Spinal cord (tissue), 10 donors: Measurements from ENCODE around the gene PHF20. TPM values are rescaled to one million over a fixed set of nuclear protein-coding genes. Genes with fewer than 3 reads are reported as not detected.
A peak's percentile ranks its signal among the peaks of the same experiment; 100 is the strongest.
"Not testable (repeated sequence)": the region's sequence is repeated elsewhere in the genome, so short reads cannot be mapped to it uniquely, and the experiment has no call there.

ENCODE experiments used
- DNase-seq, 6 donors: peaks; one replicate each; pipeline versions ENCODE4 v3.0.0 to v3.0.0-alpha.2; 2013 to 2015; ENCODE audit warnings: low spot score in 6 of 6, low read depth in 4 of 6
- H3K27ac ChIP-seq: one replicate; pipeline ENCODE4 v1.5.1; 2013; ENCODE audit warnings: low read depth, low read length, control low read depth
- H3K27me3 ChIP-seq: one replicate; pipeline ENCODE4 v1.6.1; 2013; ENCODE audit warnings: low read length; ENCODE audit not compliant: control insufficient read depth, insufficient read depth
- H3K36me3 ChIP-seq: one replicate; pipeline ENCODE4 v1.6.1; 2013; ENCODE audit warnings: low read length; ENCODE audit not compliant: control insufficient read depth, insufficient read depth
- H3K4me1 ChIP-seq: one replicate; pipeline ENCODE4 v1.6.1; 2013; ENCODE audit warnings: low read length; ENCODE audit not compliant: control insufficient read depth, insufficient read depth
- H3K4me3 ChIP-seq: one replicate; pipeline ENCODE4 v1.5.1; 2013; ENCODE audit warnings: low read depth, low read length, control low read depth
- H3K9me3 ChIP-seq: one replicate; pipeline ENCODE4 v1.6.1; 2013; ENCODE audit warnings: low read length; ENCODE audit not compliant: control insufficient read depth, insufficient read depth
- WGBS: methylation state at CpG from one replicate; pipeline ENCODE4 v1.1.5; 2013; ENCODE audit warnings: missing lambda C conversion rate; ENCODE audit not compliant: insufficient coverage; 5-methylcytosine and 5-hydroxymethylcytosine counted together
- polyA plus RNA-seq, 2 donors: library from polyadenylated mRNA; unstranded; fragments of 120-200 nt; gene quantifications; one replicate each; pipeline ENCODE4 v1.2.1, GENCODE V29; 2013; ENCODE audit not compliant: insufficient read length in 2 of 2
- total RNA-seq, 2 donors: library from RNA; depleted of rRNA in 1 of 2; stranded (reverse); fragments of 120-200 nt in 1 of 2; fragments of >200 nt in 1 of 2; gene quantifications; one replicate each; pipeline versions ENCODE4 v1.2.3 to v1.2.4, GENCODE V29; 2013 to 2014
- donor health status: healthy.

Gene PHF20
- total and polyA plus RNA-seq, 4 donors = 31.0 to 38.7 (median 33.4) TPM

- Histone ChIP-seq H3K27ac (no peak overlapping the region), H3K36me3 (no peaks in the 10 kb centered on the region), H3K4me3 (no peak overlapping the region), H3K9me3 (no peaks in the 10 kb centered on the region), H3K4me1 (no peaks in the 10 kb centered on the region), H3K27me3 (no peaks in the 10 kb centered on the region)
- WGBS = 33% methylated on average over 2 of the region's 4 CpGs
- no peak for DNase-seq
Measured at GRCh38 chr20:35757098-35757705, 14.6 kb upstream of the PHF20 start.

- WGBS = 91% methylated on average over 6 of the region's 11 CpGs
- H3K9me3 ChIP-seq, H3K36me3 ChIP-seq, H3K27ac ChIP-seq, H3K27me3 ChIP-seq, DNase-seq, H3K4me3 ChIP-seq, H3K4me1 ChIP-seq: not testable (repeated sequence)
Measured at GRCh38 chr20:35761548-35761947, 10.3 kb upstream of the PHF20 start.

GRCh38 chr20:35762461-35762860, 9.4 kb upstream of the PHF20 start:
- Histone ChIP-seq H3K27ac (no peak overlapping the region), H3K36me3 (no peaks in the 10 kb centered on the region), H3K9me3 (no peaks in the 10 kb centered on the region), H3K27me3 (no peaks in the 10 kb centered on the region), H3K4me3 (no peak overlapping the region), H3K4me1 (no peaks in the 10 kb centered on the region)
- 90% methylated on average over 2 of the region's 3 CpGs for WGBS
- DNase-seq = no peak

- 80% methylated on average over 2 of the region's 2 CpGs for WGBS
- not testable (repeated sequence) for H3K36me3 ChIP-seq, H3K9me3 ChIP-seq, DNase-seq, H3K27ac ChIP-seq, H3K27me3 ChIP-seq, H3K4me1 ChIP-seq, H3K4me3 ChIP-seq
Measured at GRCh38 chr20:35764936-35765335, 6.9 kb upstream of the PHF20 start.

GRCh38 chr20:35766843-35767242, 5.0 kb upstream of the PHF20 start:
- H3K36me3 ChIP-seq = no peaks in the 10 kb centered on the region
- no peak overlapping the region for H3K4me3 ChIP-seq
- 100% methylated on average over 3 of the region's 4 CpGs for WGBS
- H3K4me1 ChIP-seq = peaks cover 6% of the 10 kb centered on the region
- no peaks in the 10 kb centered on the region for H3K9me3 ChIP-seq
- no peak for DNase-seq
- no peak overlapping the region for H3K27ac ChIP-seq
- no peaks in the 10 kb centered on the region for H3K27me3 ChIP-seq

GRCh38 chr20:35767683-35768481, 3.9 kb upstream of the PHF20 start:
- Histone ChIP-seq H3K4me1 (peaks cover 6% of the 10 kb centered on the region), H3K27me3 (no peaks in the 10 kb centered on the region), H3K4me3 (no peak overlapping the region), H3K27ac (peak overlapping the region; percentile 79), H3K36me3 (no peaks in the 10 kb centered on the region), H3K9me3 (no peaks in the 10 kb centered on the region)
- WGBS = 85% methylated on average over 9 of the region's 12 CpGs
- peak in 1 of 6 donors; percentile 26 for DNase-seq

GRCh38 chr20:35768731-35769664, 2.8 kb upstream of the PHF20 start:
- WGBS = 20% methylated on average over 3 of the region's 5 CpGs
- peak overlapping the region; percentile 79 for H3K27ac ChIP-seq
- H3K4me1 ChIP-seq = peaks cover 6% of the 10 kb centered on the region
- no peak overlapping the region for H3K4me3 ChIP-seq
- H3K36me3 ChIP-seq = no peaks in the 10 kb centered on the region
- no peaks in the 10 kb centered on the region for H3K9me3 ChIP-seq
- DNase-seq = peak in 4 of 6 donors; percentile 39 to 86 (median 70)
- H3K27me3 ChIP-seq = no peaks in the 10 kb centered on the region

- peak overlapping the region; percentile 40 for H3K4me3 ChIP-seq
- H3K27me3 ChIP-seq = no peaks in the 10 kb centered on the region
- WGBS = 70% methylated on average over 9 of the region's 9 CpGs
- peaks cover 6% of the 10 kb centered on the region for H3K4me1 ChIP-seq
- H3K27ac ChIP-seq = peak overlapping the region; percentile 80
- no peaks in the 10 kb centered on the region for H3K9me3 ChIP-seq
- DNase-seq = no peak
- H3K36me3 ChIP-seq = no peaks in the 10 kb centered on the region
Measured at GRCh38 chr20:35771367-35771688, 487 bp upstream of the PHF20 start.

GRCh38 chr20:35772563-35773058, 796 bp downstream of the PHF20 start:
- Histone ChIP-seq H3K36me3 (no peaks in the 10 kb centered on the region), H3K4me3 (peak overlapping the region; percentile 84), H3K4me1 (peaks cover 6% of the 10 kb centered on the region), H3K27me3 (no peaks in the 10 kb centered on the region), H3K9me3 (no peaks in the 10 kb centered on the region), H3K27ac (peak overlapping the region; percentile 87)
- 5% methylated on average over 4 of the region's 8 CpGs for WGBS
- no peak for DNase-seq
